WTC11 (cell line): Measurements from ENCODE around the gene PLXNB2. TPM values are rescaled to one million over a fixed set of nuclear protein-coding genes. Genes with fewer than 3 reads are reported as not detected.

ENCODE experiments used
- ATAC-seq: fragments of 200-7000 bp; cut with Tn5 transposase; 2 replicates; pipeline ENCODE4 v1.10.0; 2021; ENCODE audit warnings: mild to moderate bottlenecking, moderate library complexity
- CTCF ChIA-PET: fragments of 300-600 bp; sonication (Branson Sonifier 250); formaldehyde crosslinking; loops from one replicate; lab custom pipeline; 2021; ENCODE audit warnings: antibody characterized with exemption; lab: Charles Lee
- POLR2A ChIA-PET: fragments of 350-600 bp; sonication (Branson Sonifier 250); formaldehyde crosslinking; loops from one replicate; lab custom pipeline; 2021; ENCODE audit warnings: antibody characterized with exemption; lab: Charles Lee
- DNase-seq: peaks from one replicate; pipeline ENCODE4 v3.0.0; 2021; ENCODE audit warnings: low spot score
- H3K27ac Mint-ChIP-seq: 2 replicates; pipeline ENCODE4 v1.8.0; 2021; ENCODE audit warnings: mixed read lengths
- H3K27me3 Mint-ChIP-seq: 2 replicates; pipeline ENCODE4 v1.8.0; 2021; ENCODE audit warnings: low read depth, mild to moderate bottlenecking, moderate library complexity, mixed read lengths
- H3K36me3 Mint-ChIP-seq: 2 replicates; pipeline ENCODE4 v1.8.0; 2021; ENCODE audit warnings: mixed read lengths
- H3K4me1 Mint-ChIP-seq: 2 replicates; pipeline ENCODE4 v1.8.0; 2022; ENCODE audit warnings: mixed read lengths
- H3K4me3 Mint-ChIP-seq: 2 replicates; pipeline ENCODE4 v1.8.0; 2021; ENCODE audit warnings: mild to moderate bottlenecking, moderate library complexity, mixed read lengths
- H3K9me3 Mint-ChIP-seq: 2 replicates; pipeline ENCODE4 v1.8.0; 2021; ENCODE audit warnings: mixed read lengths
- ATF1 ChIP-seq: sonication (generic); formaldehyde crosslinking; IDR thresholded peaks from 2 replicates; pipeline ENCODE4 v1.8.1; 2023; ENCODE audit warnings: mild to moderate bottlenecking, moderate library complexity, missing genetic modification reagents
- ATF6 ChIP-seq: sonication (generic); formaldehyde crosslinking; IDR thresholded peaks from 2 replicates; pipeline ENCODE4 v1.8.1; 2023; ENCODE audit warnings: mild to moderate bottlenecking, missing genetic modification reagents
- CBFB ChIP-seq: sonication (generic); formaldehyde crosslinking; IDR thresholded peaks from 2 replicates; pipeline ENCODE4 v1.8.1; 2022; ENCODE audit warnings: mild to moderate bottlenecking, low read depth, missing genetic modification reagents
- CREM ChIP-seq: sonication (generic); formaldehyde crosslinking; IDR thresholded peaks from 2 replicates; pipeline ENCODE4 v1.8.1; 2022; ENCODE audit warnings: mild to moderate bottlenecking, missing genetic modification reagents, moderate library complexity
- EMX1 ChIP-seq: fragments of 250-450 bp; sonication (Bioruptor Pico); IDR thresholded peaks from 2 replicates; pipeline ENCODE4 v1.8.0; 2021; ENCODE audit warnings: mild to moderate bottlenecking
- FOXJ3 ChIP-seq: sonication (generic); formaldehyde crosslinking; IDR thresholded peaks from 2 replicates; pipeline ENCODE4 v1.9.0; 2021; ENCODE audit warnings: missing genetic modification reagents, mild to moderate bottlenecking, borderline replicate concordance
- FOXK1 ChIP-seq: sonication (generic); formaldehyde crosslinking; IDR thresholded peaks from 2 replicates; pipeline ENCODE4 v1.8.0; 2022; ENCODE audit warnings: mild to moderate bottlenecking, moderate library complexity, missing genetic modification reagents
- FOXP4 ChIP-seq: sonication (generic); formaldehyde crosslinking; IDR thresholded peaks from 2 replicates; pipeline ENCODE4 v1.8.0; 2022; ENCODE audit warnings: mild to moderate bottlenecking, missing genetic modification reagents
- GRHL2 ChIP-seq: fragments of 250-450 bp; sonication (Bioruptor Pico); IDR thresholded peaks from 2 replicates; pipeline ENCODE4 v1.8.0; 2022; ENCODE audit warnings: mild to moderate bottlenecking, moderate library complexity; ENCODE audit not compliant: insufficient replicate concordance, severe bottlenecking
- JAZF1 ChIP-seq: fragments of 250-450 bp; sonication (Bioruptor Pico); IDR thresholded peaks from 2 replicates; pipeline ENCODE4 v1.9.0; 2021; ENCODE audit warnings: moderate library complexity, mild to moderate bottlenecking, inconsistent platforms
- MXD4 ChIP-seq: fragments of 250-450 bp; sonication (Bioruptor Pico); IDR thresholded peaks from 2 replicates; pipeline ENCODE4 v1.8.0; 2021; ENCODE audit warnings: mild to moderate bottlenecking, moderate library complexity, borderline replicate concordance
- NFATC4 ChIP-seq: fragments of 250-450 bp; sonication (Bioruptor Pico); IDR thresholded peaks from 2 replicates; pipeline ENCODE4 v1.9.0; 2021; ENCODE audit warnings: mild to moderate bottlenecking
- TEAD1 ChIP-seq: sonication (generic); formaldehyde crosslinking; IDR thresholded peaks from 2 replicates; pipeline ENCODE4 v1.8.0; 2022; ENCODE audit warnings: mild to moderate bottlenecking, missing genetic modification reagents
- ZBTB21 ChIP-seq: sonication (generic); formaldehyde crosslinking; IDR thresholded peaks from 2 replicates; pipeline ENCODE4 v1.8.1; 2023; ENCODE audit warnings: mild to moderate bottlenecking, missing genetic modification reagents, borderline replicate concordance
- ZNF416 ChIP-seq: fragments of 250-450 bp; sonication (Bioruptor Pico); IDR thresholded peaks from 2 replicates; pipeline ENCODE4 v1.9.0; 2021; ENCODE audit warnings: mild to moderate bottlenecking, inconsistent platforms
- ZNF423 ChIP-seq: fragments of 250-450 bp; sonication (Bioruptor Pico); IDR thresholded peaks from 2 replicates; pipeline ENCODE4 v2.1.2; 2022; ENCODE audit warnings: mild to moderate bottlenecking, moderate library complexity
- total RNA-seq: library from RNA; stranded (reverse); gene quantifications from 3 replicates; pipeline ENCODE4 v1.2.3, GENCODE V29; 2021
- TF ChIP-seq, protein P1 (sequence below): fragments of 250-450 bp; sonication (Bioruptor Pico); IDR thresholded peaks from 2 replicates; pipeline ENCODE4 v1.9.0; 2021; ENCODE audit warnings: mild to moderate bottlenecking
- TF ChIP-seq, protein P2 (sequence below): sonication (generic); formaldehyde crosslinking; IDR thresholded peaks from 2 replicates; pipeline ENCODE4 v1.8.1; 2022; ENCODE audit warnings: missing genetic modification reagents, borderline replicate concordance
- TF ChIP-seq, protein P3 (sequence below): fragments of 200-600 bp; IDR thresholded peaks from 2 replicates; pipeline ENCODE4 v1.8.0; 2022; ENCODE audit warnings: antibody characterized with exemption
- TF ChIP-seq, protein P4 (sequence below): fragments of 250-450 bp; sonication (Bioruptor Pico); IDR thresholded peaks from 2 replicates; pipeline ENCODE4 v1.8.0; 2021; ENCODE audit warnings: mild to moderate bottlenecking

Gene PLXNB2
- total RNA-seq, 1 experiment from 2014 or later: 113 TPM

DNA sequence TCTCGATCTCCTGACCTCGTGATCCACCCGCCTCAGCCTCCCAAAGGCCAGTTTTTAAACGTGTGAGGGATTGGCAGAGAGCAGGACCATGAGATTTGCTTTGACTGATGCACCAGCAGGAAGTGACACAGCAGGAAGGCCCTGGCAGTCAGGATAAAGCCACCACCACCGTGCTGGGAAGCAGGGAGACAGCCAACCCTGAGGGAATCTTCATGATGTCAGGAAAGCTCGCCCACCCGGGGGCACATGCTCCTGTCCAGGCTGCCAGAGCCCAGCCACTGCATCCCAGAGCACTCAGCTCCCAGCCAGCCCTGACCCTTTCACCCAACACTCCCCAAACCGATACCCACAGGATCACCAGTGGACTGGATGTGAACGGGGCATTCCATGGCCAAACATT, 68.7 kb downstream of the PLXNB2 start:
- ChIA-PET CTCF (interaction anchor here (0.6 to 2.5 kb wide), 4 partner anchors 15 to 90 kb away, joined by 3 to 7 read pairs (median 4); no protein-coding TSS in a partner anchor), POLR2A (no interaction called here)
- DNase-seq: no peak
- peaks cover 10% of the 10 kb centered on the region for H3K36me3 Mint-ChIP-seq
- peaks cover 10% of the 10 kb centered on the region for H3K4me1 Mint-ChIP-seq
- peaks cover 11% of the 10 kb centered on the region for H3K9me3 Mint-ChIP-seq
- no peak for TF ChIP-seq FOXK1 (CRISPR knock-in tag)
- no peak for TF ChIP-seq CREM
- TF ChIP-seq FOXJ3 (CRISPR knock-in tag): no peak
- no peak for TF ChIP-seq ATF1 (CRISPR knock-in tag)
- TF ChIP-seq, protein P1, sequence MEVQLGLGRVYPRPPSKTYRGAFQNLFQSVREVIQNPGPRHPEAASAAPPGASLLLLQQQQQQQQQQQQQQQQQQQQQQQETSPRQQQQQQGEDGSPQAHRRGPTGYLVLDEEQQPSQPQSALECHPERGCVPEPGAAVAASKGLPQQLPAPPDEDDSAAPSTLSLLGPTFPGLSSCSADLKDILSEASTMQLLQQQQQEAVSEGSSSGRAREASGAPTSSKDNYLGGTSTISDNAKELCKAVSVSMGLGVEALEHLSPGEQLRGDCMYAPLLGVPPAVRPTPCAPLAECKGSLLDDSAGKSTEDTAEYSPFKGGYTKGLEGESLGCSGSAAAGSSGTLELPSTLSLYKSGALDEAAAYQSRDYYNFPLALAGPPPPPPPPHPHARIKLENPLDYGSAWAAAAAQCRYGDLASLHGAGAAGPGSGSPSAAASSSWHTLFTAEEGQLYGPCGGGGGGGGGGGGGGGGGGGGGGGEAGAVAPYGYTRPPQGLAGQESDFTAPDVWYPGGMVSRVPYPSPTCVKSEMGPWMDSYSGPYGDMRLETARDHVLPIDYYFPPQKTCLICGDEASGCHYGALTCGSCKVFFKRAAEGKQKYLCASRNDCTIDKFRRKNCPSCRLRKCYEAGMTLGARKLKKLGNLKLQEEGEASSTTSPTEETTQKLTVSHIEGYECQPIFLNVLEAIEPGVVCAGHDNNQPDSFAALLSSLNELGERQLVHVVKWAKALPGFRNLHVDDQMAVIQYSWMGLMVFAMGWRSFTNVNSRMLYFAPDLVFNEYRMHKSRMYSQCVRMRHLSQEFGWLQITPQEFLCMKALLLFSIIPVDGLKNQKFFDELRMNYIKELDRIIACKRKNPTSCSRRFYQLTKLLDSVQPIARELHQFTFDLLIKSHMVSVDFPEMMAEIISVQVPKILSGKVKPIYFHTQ (CRISPR knock-in tag): no peak
- no peak for TF ChIP-seq GRHL2
- TF ChIP-seq, protein P2, sequence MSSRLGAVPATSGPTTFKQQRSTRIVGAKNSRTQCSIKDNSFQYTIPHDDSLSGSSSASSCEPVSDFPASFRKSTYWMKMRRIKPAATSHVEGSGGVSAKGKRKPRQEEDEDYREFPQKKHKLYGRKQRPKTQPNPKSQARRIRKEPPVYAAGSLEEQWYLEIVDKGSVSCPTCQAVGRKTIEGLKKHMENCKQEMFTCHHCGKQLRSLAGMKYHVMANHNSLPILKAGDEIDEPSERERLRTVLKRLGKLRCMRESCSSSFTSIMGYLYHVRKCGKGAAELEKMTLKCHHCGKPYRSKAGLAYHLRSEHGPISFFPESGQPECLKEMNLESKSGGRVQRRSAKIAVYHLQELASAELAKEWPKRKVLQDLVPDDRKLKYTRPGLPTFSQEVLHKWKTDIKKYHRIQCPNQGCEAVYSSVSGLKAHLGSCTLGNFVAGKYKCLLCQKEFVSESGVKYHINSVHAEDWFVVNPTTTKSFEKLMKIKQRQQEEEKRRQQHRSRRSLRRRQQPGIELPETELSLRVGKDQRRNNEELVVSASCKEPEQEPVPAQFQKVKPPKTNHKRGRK (CRISPR knock-in tag): no peak
- TF ChIP-seq CBFB (CRISPR knock-in tag): no peak
- no peak for TF ChIP-seq FOXP4 (CRISPR knock-in tag)
- TF ChIP-seq NFATC4 (CRISPR knock-in tag): no peak
- no peak for TF ChIP-seq EMX1
- TF ChIP-seq ATF6 (CRISPR knock-in tag): no peak
- H3K27me3 Mint-ChIP-seq: no peaks in the 10 kb centered on the region
- H3K4me3 Mint-ChIP-seq: no peak overlapping the region
- no peak for ATAC-seq
- no peak overlapping the region for H3K27ac Mint-ChIP-seq

DNA sequence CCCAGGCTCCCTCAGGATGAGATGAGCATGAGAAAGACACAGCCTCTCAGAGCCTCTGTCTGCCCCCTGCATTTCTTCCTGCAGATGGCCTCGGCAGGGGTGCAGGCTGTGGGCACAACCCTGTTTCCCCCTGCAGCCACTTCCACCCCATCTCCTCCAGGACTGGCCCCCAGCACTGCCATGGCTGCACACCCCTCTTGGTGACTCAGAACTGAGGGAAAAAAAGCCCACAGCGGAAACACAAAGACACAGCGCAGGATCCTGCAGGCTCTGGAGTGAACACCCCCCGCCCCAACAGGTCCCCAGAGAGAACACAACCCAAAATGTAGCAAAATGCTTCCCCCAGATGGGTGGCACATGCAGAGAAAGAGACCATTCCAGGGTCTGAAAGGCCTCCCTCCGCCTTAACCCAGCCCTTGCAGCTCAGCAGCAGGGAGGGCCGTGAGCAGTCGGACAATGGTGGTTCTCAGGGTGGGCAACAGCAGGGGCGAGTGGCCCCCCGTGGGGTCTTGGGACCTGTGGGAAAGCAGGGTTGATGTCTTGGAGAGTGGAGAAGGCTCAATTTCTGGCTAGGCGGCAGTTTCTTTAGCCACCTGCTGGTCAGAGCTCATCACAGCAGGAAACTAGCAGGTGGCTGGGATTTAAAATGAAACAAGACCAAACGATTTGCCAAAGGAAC, 70.6 kb downstream of the PLXNB2 start:
- Mint-ChIP-seq H3K27ac (no peak overlapping the region), H3K4me1 (no peaks in the 10 kb centered on the region; the same call in 1 of the 2 replicates), H3K36me3 (peaks cover 12% of the 10 kb centered on the region), H3K9me3 (peaks cover 11% of the 10 kb centered on the region), H3K4me3 (no peak overlapping the region), H3K27me3 (no peaks in the 10 kb centered on the region)
- ATAC-seq (peak; percentile 16; the same call in 1 of the 2 replicates), DNase-seq (no peak)
- CTCF ChIA-PET: interaction anchor here (0.6 to 2.5 kb wide), 22 partner anchors 9 to 178 kb away, joined by 3 to 15 read pairs (median 4); partner anchors contain the start of genes DENND6B and PANX2
- POLR2A ChIA-PET: no interaction called here
- TF ChIP-seq ATF1 (CRISPR knock-in tag) (no peak), ZNF423 (CRISPR knock-in tag) (peak; percentile 79), MXD4 (CRISPR knock-in tag) (no peak), ZNF416 (no peak), TEAD1 (no peak), JAZF1 (CRISPR knock-in tag) (no peak), EMX1 (no peak), ZBTB21 (CRISPR knock-in tag) (no peak)
- TF ChIP-seq, protein P3, sequence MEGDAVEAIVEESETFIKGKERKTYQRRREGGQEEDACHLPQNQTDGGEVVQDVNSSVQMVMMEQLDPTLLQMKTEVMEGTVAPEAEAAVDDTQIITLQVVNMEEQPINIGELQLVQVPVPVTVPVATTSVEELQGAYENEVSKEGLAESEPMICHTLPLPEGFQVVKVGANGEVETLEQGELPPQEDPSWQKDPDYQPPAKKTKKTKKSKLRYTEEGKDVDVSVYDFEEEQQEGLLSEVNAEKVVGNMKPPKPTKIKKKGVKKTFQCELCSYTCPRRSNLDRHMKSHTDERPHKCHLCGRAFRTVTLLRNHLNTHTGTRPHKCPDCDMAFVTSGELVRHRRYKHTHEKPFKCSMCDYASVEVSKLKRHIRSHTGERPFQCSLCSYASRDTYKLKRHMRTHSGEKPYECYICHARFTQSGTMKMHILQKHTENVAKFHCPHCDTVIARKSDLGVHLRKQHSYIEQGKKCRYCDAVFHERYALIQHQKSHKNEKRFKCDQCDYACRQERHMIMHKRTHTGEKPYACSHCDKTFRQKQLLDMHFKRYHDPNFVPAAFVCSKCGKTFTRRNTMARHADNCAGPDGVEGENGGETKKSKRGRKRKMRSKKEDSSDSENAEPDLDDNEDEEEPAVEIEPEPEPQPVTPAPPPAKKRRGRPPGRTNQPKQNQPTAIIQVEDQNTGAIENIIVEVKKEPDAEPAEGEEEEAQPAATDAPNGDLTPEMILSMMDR: peak; percentile 17; the same call in 1 of the 2 replicates
- TF ChIP-seq, protein P4, sequence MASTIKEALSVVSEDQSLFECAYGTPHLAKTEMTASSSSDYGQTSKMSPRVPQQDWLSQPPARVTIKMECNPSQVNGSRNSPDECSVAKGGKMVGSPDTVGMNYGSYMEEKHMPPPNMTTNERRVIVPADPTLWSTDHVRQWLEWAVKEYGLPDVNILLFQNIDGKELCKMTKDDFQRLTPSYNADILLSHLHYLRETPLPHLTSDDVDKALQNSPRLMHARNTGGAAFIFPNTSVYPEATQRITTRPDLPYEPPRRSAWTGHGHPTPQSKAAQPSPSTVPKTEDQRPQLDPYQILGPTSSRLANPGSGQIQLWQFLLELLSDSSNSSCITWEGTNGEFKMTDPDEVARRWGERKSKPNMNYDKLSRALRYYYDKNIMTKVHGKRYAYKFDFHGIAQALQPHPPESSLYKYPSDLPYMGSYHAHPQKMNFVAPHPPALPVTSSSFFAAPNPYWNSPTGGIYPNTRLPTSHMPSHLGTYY (CRISPR knock-in tag): no peak
